HG03575 (cell line): ENCODE data around the gene TMEM161B.
"Not testable (repeated sequence)": the region's sequence is repeated elsewhere in the genome, so short reads cannot be mapped to it uniquely, and the experiment has no call there.

Experiments
- ATAC-seq: cut with Tn5 transposase; IDR thresholded peaks from one replicate; pipeline ENCODE4 v1.9.1; 2021; ENCODE audit not compliant: unreplicated experiment, insufficient number of reproducible peaks, low FRiP score; ENCODE audit errors: extremely low read depth

The TMEM161B gene

DNA sequence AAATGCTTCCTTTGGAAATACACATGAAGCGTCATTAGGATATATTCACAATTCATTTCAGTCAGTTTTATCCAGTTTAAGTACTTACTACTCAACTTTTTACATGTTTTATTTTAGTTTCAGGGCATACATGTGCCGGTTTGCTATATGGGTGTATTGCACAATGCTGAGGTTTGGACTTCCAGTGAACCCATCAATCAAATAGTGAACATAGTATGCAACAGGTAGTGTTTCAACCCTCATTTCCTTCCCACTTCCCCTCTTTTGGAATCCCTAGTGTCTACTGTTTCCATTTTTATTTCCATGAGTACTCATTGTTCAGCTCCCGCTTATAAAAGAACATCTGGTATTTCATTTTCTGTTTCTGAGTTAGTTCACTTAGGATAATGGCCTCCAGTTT lies 74.7 kb downstream of the TMEM161B start:
- no peak for ATAC-seq

DNA sequence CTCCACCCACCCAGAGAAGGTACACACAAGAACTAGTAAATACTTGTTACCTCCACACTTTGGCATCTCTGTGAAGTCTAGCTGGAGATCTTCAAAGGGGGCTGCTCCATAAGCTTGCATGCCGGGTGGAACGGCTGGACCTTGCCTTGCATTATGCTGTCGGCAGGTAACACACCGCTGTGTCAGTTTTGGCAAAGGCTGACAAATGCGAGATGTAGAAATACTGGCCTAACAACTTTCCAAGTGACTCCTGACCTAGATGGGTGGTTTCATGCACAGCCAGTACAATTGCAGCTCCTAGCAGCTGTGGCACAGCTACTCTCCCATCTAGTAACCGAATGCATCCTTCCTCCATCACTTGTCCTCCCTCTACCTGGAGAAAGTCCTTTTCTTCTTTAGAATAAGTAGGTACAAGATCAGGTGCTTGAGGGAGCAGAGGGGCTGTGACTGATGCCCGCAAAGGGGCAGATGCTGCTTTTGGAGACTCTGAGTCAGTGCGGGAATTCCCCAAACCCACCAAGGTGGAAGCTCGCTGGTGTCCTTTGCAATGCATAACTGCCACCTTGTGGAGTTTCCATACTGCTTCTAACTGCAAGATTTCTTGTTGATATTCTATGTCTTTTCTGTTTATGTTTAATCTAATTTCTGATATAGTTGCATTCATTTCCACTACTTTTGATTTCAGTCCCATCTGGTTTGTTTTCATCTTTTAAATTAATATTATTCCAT lies 78.4 kb downstream of the TMEM161B start:
- ATAC-seq: no peak

DNA sequence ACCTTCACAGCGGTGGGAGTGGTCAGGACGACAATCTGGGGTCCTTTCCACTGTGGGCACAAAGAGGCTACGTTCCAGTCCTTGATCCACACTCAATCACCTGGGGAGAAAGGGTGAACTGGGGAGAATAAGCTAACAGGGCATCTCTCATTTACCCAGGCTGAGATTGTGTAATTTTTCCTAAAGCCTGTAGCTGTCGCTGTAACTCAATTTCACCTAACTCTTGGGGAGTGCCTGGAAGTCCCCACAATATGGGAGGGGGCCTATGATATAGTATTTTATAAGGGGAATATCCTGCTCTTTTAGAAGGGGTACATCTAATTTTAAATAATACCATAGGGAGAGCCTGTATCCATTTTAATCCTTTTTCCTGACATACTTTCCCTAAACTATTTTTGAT lies 79.2 kb downstream of the TMEM161B start:
- ATAC-seq: not testable (repeated sequence)

DNA sequence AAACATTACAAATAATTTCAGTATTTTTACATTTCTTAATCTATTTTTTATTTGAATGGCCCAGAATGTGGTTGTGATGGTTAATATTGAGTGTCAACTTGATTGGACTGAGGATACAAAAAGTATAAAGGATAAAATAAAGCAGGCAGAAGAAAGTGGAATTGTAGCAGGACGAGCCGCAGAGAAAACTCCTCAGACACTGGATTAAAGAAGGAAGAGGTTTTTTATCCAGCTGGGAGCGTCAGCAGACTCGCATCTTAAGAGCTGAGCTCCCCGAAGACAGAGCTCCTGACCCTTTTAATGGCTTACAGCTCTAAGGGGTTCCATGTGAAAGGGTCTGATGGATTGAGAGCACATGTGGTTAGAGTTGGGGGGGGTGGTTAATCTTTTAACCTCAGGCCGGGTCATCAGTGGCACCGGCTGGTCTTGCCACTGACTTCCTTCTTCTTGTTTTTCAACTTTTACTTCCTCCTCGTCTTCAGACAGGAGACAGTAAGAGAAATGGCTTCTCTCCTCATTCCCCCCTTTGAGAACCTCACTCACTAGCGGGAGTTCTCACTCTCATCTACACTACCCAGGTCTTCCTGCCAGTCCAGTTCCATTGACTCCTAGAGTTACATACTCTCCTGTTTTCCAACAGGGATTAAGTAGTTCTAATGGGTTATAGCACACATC lies 80.0 kb downstream of the TMEM161B start:
- no peak for ATAC-seq

DNA sequence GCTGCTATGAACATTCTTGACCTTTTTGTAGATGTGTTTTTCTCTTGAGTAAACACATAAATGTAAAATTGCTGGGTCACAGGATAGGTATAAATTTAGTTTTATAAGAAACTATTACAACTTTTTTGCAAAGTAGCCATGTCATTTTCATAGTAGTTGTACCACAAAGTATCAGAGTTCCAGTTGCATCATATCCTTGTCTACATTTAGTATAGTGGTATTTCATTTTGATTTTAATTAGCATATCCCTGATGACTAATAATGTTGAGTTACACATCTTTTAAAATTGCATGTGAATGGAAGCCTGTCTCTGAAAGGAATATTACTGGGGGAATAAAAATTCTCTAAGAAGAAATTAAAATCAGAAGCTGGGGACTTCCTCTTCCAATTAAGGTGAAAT lies 85.4 kb downstream of the TMEM161B start:
- ATAC-seq: no peak

DNA sequence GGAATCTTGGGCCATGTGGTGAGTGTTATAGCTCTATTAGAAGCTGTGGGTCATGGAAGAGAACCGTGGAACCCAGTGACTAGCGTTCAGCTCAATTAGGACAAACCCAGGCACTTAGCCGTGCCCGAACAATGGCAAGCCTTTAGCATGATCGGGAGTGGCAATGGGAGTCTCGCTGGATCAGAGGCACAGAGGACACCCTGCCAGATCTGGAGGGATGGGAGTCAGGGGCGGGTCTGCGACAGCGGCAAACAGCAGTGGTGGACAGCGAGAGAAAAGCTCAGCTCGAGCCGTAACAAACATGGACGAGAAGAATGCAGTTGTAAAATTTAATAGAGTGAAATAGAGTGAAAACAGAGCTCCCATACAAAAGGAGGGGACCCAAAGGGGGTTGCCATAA lies 91.2 kb downstream of the TMEM161B start:
- not testable (repeated sequence) for ATAC-seq

DNA sequence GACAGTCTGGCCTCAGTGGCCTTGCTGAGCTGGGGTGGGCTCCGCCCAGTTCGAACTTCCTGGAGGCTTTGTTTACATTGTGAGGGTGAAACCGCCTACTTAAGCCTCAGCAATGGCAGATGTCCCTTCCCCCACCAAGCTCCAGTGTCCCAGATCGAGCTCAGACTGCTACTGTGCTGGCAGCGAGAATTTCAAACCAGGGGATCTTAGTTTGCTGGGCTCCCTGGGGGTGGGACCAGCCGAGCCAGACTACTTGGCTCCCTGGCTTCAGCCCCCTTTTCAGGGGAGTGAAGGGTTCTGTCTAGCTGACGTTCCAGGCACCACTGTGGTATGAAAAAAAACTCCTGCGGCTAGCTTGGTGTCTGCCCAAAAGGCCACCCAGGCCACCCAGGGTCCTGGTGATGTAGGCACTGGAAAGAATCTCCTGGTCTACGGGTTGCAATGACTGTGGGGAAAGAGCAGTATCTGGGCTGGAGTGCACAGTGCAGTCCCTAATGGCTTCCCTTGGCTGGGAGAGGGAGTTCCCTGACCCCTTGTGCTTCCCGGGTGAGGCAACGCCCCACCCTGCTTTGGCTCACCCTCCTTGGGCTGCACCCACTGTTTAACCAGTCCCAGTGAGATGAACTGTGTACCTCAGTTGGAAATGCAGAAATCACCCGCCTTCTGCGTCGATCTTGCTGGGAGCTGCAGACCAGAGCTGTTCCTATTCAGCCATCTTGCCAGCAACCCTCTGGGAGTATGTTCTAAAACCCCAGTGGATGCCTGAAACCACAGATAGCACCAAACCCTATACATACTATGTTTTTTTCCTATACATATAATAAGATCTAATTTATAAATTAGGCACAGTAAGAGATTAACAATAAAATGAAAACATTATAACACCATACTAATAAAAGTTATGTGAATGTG lies 95.5 kb downstream of the TMEM161B start:
- no peak for ATAC-seq

DNA sequence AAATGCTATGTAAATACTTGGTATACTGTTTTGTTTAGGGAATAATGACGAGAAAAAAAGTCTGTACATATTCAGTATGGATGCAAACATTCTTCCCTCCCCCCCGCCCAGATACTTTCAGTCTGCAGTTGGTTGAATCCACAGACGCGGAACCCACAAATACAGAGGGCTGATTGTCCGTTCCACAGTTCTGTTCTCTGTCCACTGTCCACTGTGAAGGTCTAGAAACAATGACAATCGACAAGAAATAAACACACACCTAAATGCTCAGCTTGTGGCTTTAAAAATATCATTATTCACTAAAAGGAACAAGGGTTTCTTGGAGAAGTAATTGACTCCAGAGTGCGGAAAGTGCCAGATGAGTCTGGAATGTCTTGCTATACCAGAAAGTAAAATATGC lies 109.1 kb downstream of the TMEM161B start:
- no peak for ATAC-seq

DNA sequence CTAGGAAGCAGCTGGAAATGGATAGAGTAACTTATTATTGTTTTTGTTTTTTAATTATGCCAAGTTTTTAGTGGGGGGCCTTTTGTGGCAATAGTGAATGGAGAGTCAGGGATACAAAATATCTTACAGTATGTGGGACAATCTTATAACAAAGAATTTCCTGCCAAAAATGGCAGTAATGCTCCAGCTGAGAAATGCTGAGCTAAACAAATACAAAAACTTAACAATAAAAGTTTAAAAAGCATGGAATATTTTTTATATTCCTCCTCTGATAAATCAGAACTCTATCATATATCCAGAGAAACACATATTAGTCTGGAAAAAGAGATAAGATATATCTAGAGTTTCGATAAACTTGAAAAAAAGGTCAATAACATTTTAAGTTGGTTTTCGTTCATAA lies 110.6 kb downstream of the TMEM161B start:
- no peak for ATAC-seq

DNA sequence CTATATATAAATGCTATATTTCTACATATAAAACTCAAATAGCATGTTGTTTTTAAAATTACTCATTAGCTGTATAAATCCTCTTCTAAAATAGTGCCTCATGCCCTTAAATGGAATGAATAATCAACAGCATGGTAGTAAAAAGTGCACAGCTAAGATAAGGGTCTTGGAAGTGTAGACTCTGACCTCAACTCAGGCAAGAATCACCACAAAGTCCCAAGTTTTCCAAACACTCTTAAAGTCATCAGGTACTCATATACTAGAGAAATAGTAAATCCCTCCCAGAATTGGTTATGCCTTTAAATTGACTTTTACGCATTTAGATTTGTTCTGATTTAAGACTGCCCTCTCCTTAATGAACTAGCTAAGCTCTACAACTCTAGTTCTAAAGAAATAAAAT lies 113.8 kb downstream of the TMEM161B start:
- ATAC-seq: no peak

DNA sequence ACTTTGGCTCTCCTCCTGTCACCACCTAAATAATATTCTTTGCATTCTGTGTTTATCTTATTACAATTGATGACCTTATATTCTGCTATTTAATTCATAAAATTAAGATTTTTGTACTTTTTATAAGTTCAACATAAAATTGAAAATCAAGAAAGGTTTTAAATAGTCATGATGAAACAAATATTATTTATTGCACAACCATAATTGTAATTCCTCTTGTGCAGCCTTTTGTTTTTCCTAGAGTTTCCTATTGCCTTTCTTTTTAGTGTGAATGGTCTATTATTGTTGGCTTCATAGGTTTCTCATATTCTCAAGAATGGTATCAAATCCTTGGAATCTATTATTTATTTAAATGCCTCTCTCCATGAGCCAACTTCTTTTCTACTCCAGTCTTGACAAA lies 117.9 kb downstream of the TMEM161B start:
- ATAC-seq: no peak

DNA sequence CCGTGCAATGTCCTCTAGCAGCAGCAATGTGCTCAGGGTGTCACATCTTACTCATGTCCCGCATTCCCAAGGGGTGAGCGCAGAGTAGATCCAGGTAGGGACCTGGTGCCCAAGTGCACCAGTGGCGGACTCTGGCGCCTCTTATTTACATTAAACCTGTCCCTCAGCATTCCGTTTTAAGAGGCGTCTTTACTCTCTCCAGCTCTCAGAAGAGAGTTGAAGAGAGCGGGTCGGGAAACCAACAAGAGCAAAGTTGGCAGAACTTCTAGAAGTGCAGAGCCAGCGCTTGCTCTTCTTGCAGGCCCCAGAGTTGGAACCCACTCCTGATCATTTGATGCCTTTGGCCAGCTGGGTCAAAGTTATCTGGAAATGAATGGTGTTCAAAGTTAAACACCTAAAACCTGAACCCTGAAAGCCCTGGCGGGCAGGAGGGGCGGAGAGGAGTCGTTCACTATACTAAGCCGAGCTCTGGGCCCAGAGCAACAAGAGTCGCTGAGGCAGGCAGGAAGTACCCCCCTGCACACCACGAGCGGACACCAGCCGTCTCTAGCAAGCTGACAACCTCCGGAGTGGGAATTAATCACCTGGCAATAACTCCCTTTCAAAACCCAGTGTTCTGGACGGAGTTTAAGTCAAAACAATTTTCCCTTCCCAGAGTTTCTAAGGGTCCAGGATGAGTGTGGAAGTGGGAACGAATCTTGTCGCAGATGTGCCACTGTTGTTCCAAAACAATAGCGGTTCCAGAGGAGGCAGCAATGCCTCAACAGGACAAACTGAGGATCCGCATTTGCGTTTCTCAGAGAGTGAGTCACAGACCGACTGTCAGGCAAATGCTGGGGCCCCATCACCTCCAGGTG lies 122.8 kb downstream of the TMEM161B start:
- no peak for ATAC-seq

DNA sequence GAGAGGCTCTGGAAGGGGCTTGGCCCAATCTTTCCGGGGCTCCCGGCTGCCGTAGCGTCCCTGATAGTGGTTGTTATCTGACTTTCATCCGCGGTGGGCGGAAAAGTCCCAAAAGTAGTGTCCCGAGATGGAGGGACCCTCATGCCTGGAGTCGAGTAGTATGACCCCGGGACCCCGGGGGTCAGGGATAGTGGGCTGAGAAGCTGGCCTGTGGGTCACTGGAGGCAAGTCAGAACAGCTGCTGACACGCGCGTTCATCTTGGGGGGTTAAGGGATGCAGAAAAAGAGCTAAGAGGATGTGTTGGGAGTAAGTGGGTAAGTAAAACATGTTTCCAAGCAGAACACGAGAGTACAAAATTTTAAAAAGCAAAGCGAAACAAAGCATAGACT lies 123.4 kb downstream of the TMEM161B start:
- no peak for ATAC-seq
